ENCODE measurements around the gene ZNF414.

GRCh38 chr19:8468124-8468523 lies 45.8 kb downstream of the ZNF414 start:
- TF ChIP-seq CTCF (conservative IDR thresholded peaks at IDR 0.05; ENCODE audit: low read depth, low read length): no peak
- TF ChIP-seq EZH2 (IDR thresholded peaks at IDR 0.05; ENCODE audit: borderline replicate concordance, low read depth, low read length, poor library complexity, severe bottlenecking): no peak
